ENCODE measurements around the gene ADAM12. TPM values are rescaled to one million over a fixed set of nuclear protein-coding genes. Genes with fewer than 3 reads are reported as not detected.

Gene ADAM12
- total and polyA plus RNA-seq, 10 of the 15 experiments (the other 5 are each of a cell fraction or from before 2014, with no cell fraction given), result under 0.01 to 0.62 (median 0.04) TPM; not detected in 5

- FAIRE-seq (no peak), DNase-seq (ENCODE audit: low read depth, low spot score) (no peak), ATAC-seq (no peak)
- Histone ChIP-seq H3K9me3 (replicated peaks; ENCODE audit: control insufficient read depth, insufficient read depth, low read length) (no peaks in the 10 kb centered on the region), H3K36me3 (ENCODE audit: control insufficient read depth in 2 of 2, insufficient read depth in 2 of 2, low read length in 1 of 2) (no peaks in the 10 kb centered on the region), H3K4me2 (ENCODE audit: control insufficient read depth, insufficient read depth) (no peak overlapping the region), H2AFZ (ENCODE audit: control insufficient read depth, low read depth, low read length) (no peak overlapping the region), H3K4me1 (ENCODE audit: control insufficient read depth, insufficient read depth, low read length) (no peaks in the 10 kb centered on the region), H3K27me3 (replicated peaks in 1 of 2; ENCODE audit: control insufficient read depth in 2 of 2, insufficient read depth in 2 of 2, low read length in 1 of 2) (no peaks in the 10 kb centered on the region), H4K20me1 (ENCODE audit: control insufficient read depth, insufficient read depth) (no peaks in the 10 kb centered on the region), H3K79me2 (ENCODE audit: control insufficient read depth, insufficient read depth, low read length) (no peaks in the 10 kb centered on the region), H3K4me3 (no peak overlapping the region), H3K27ac (ENCODE audit: control insufficient read depth, insufficient read depth) (no peak overlapping the region), H3K9ac (ENCODE audit: control insufficient read depth, insufficient read depth, low read length) (no peak overlapping the region)
- ChIA-PET SMC1A (ENCODE audit: uncharacterized antibody, unreplicated experiment) (interaction anchor here (1.7 kb wide), 1 partner anchor 17 kb away, joined by 3 read pairs; no protein-coding TSS in a partner anchor), CTCF (no interaction called here), RAD21 (ENCODE audit: unreplicated experiment) (no interaction called here), POLR2A (no interaction called here)
- TF ChIP-seq IRF5 (IDR thresholded peaks at IDR 0.05; ENCODE audit: borderline replicate concordance) (no peak), IKZF2 (IDR thresholded peaks at IDR 0.05) (no peak), SPI1 (IDR thresholded peaks at IDR 0.05; ENCODE audit: borderline replicate concordance, insufficient read depth, low read depth, low read length) (no peak), CHD2 (IDR thresholded peaks at IDR 0.05; ENCODE audit: borderline replicate concordance, low read depth, low read length) (no peak), RAD21 (IDR thresholded peaks at IDR 0.05; ENCODE audit: insufficient read depth, low read depth, low read length) (no peak), RELB (IDR thresholded peaks at IDR 0.05; ENCODE audit: low read depth) (no peak), YY1 (IDR thresholded peaks at IDR 0.05; ENCODE audit: low read depth, low read length) (no peak)
- TF ChIP-seq, protein P1, sequence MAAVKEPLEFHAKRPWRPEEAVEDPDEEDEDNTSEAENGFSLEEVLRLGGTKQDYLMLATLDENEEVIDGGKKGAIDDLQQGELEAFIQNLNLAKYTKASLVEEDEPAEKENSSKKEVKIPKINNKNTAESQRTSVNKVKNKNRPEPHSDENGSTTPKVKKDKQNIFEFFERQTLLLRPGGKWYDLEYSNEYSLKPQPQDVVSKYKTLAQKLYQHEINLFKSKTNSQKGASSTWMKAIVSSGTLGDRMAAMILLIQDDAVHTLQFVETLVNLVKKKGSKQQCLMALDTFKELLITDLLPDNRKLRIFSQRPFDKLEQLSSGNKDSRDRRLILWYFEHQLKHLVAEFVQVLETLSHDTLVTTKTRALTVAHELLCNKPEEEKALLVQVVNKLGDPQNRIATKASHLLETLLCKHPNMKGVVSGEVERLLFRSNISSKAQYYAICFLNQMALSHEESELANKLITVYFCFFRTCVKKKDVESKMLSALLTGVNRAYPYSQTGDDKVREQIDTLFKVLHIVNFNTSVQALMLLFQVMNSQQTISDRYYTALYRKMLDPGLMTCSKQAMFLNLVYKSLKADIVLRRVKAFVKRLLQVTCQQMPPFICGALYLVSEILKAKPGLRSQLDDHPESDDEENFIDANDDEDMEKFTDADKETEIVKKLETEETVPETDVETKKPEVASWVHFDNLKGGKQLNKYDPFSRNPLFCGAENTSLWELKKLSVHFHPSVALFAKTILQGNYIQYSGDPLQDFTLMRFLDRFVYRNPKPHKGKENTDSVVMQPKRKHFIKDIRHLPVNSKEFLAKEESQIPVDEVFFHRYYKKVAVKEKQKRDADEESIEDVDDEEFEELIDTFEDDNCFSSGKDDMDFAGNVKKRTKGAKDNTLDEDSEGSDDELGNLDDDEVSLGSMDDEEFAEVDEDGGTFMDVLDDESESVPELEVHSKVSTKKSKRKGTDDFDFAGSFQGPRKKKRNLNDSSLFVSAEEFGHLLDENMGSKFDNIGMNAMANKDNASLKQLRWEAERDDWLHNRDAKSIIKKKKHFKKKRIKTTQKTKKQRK (IDR thresholded peaks at IDR 0.05; ENCODE audit: low read depth, low read length), result no peak
- 2% methylated on average over 4 of the region's 4 CpGs for WGBS (ENCODE audit: insufficient coverage, insufficient replicate concordance, low lambda C conversion rate, missing lambda C conversion rate)
- intact Hi-C loops (cut with micrococcal nuclease; ENCODE audit: unreplicated experiment), result no loop called here
- BruUV-seq (replicated peaks), result no TSS peak
- in situ Hi-C loops (cut with MboI), result no loop called here
These were observed 250.6 kb downstream of the ADAM12 start for GRCh38 chr10:126137562-126138221.

All from GM12878 (cell line).